Upper lobe of left lung (tissue), 6 donors: Measurements from ENCODE around the gene CENPM. TPM values are rescaled to one million over a fixed set of nuclear protein-coding genes. Genes with fewer than 3 reads are reported as not detected.

Experiments used
- ATAC-seq, 2 donors: fragments of 200-7000 bp; cut with Tn5 transposase; one replicate each; pipeline ENCODE4 v1.9.1; 2022; ENCODE audit warnings: mild to moderate bottlenecking in 2 of 2, moderate library complexity in 2 of 2; ENCODE audit not compliant: low FRiP score in 2 of 2
- DNase-seq, 2 donors: peaks; one replicate each; pipeline ENCODE4 v3.0.0-alpha.2; 2019 to 2020
- H3K27ac ChIP-seq, 4 donors: fragments of 200-600 bp; sonication (generic); one replicate each; pipeline ENCODE4 v1.5.1; 2016 to 2019
- H3K27me3 ChIP-seq, 4 donors: fragments of 200-600 bp; sonication (generic); one replicate each; pipeline ENCODE4 v1.5.1; 2017 to 2019
- H3K36me3 ChIP-seq, 4 donors: fragments of 200-600 bp; sonication (generic); one replicate each; pipeline ENCODE4 v1.5.1; 2016 to 2019
- H3K4me1 ChIP-seq, 4 donors: fragments of 200-600 bp; sonication (generic); one replicate each; pipeline ENCODE4 v1.5.1; 2018 to 2019
- H3K4me3 ChIP-seq, 4 donors: fragments of 200-600 bp; sonication (generic); one replicate each; pipeline ENCODE4 v1.5.1; 2017 to 2019; ENCODE audit warnings: mild to moderate bottlenecking in 2 of 4, moderate library complexity in 1 of 4
- H3K9me3 ChIP-seq, 4 donors: fragments of 200-600 bp; sonication (generic); one replicate each; pipeline ENCODE4 v1.5.1; 2018 to 2019
- EP300 ChIP-seq, 4 donors: sonication (generic); formaldehyde crosslinking; IDR thresholded peaks; one replicate each; pipeline ENCODE4 v1.5.1; 2017; ENCODE audit warnings: antibody characterized with exemption in 4 of 4, control low read depth in 2 of 4
- POLR2A ChIP-seq, 4 donors: fragments of 450-650 bp; IDR thresholded peaks; one replicate each; pipeline ENCODE4 v1.5.1; 2016 to 2017; ENCODE audit warnings: antibody characterized with exemption in 4 of 4, mild to moderate bottlenecking in 2 of 4
- POLR2AphosphoS5 ChIP-seq, 2 donors: sonication (generic); formaldehyde crosslinking; IDR thresholded peaks; one replicate each; pipeline ENCODE4 v1.5.1; 2017; ENCODE audit warnings: antibody characterized with exemption in 2 of 2
- WGBS, 2 donors: methylation state at CpG; one replicate each; pipeline ENCODE4 v1.1.5; 2017 to 2018; 5-methylcytosine and 5-hydroxymethylcytosine counted together
- total RNA-seq, 6 donors: library from RNA; depleted of rRNA in 4 of 6; stranded (reverse); fragments of >200 nt in 4 of 6; gene quantifications; one replicate each; pipeline versions ENCODE4 v1.1.0 to v1.2.1, GENCODE V29; 2016 to 2021
- TF ChIP-seq, protein P1 (sequence below), 6 experiments: fragments of 450-650 bp in 4 of 6; fragments of 200-600 bp in 2 of 6; sonication (generic) in 2 of 6; IDR thresholded peaks; one replicate each; pipeline ENCODE4 v1.5.1; 2016 to 2019; ENCODE audit warnings: antibody characterized with exemption in 6 of 6
- donor health status: DM: no; HTN: no; CAD: no; lungs with moderate emphysema.
- donor health status: DM: no; HTN: yes; CAD: no; lungs with severe emphysema.

CENPM gene, protein sequence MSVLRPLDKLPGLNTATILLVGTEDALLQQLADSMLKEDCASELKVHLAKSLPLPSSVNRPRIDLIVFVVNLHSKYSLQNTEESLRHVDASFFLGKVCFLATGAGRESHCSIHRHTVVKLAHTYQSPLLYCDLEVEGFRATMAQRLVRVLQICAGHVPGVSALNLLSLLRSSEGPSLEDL
- 1 to 10 TPM in 5 of 6 donors, not detected in 1; 1.9 to 9.9 (median 7.3) TPM for total RNA-seq

DNA sequence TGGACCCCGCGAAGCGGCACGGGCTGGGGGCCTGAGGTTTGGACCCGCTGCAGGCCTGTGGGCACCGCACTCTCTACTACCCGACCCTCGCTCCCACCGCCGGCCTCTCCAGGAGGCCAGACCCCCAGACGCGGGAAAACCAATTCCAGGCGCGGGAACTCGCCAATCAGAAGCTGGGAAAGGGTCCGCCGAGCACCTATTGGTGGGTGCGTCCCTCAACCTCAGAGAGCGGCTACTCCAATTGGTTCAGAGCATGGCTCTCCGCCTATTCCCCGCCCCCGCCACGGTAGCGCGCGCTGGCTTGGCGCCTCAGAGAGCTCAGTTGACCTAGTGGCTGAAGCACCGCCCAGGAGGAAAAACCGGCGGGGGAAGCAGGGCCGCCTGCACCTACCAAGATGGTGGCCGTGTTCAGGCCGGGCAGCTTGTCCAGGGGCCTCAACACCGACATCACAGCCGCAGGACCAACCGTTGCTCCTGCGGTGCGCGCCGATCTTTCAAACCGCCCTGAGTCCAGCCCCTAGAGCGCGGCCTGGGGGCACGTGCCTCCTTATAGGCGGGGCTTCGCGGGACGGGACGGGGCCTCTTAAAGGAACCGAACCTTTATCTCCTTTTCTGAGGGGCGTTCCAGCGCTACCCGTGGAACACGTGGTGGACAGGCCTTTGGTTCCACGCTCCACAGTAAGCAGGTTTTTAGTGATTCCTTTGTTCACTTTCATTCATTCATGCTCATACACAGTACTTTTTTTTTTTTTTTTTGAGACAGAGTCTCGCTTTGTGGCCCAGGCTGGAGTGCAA, at the start of gene CENPM:
Gene CENPM, minus strand, starts transcription at position 524 of the 795 bp plus-strand sequence. Its CDS starts 76 bp downstream, at position 448.
- H3K9me3 ChIP-seq = no peaks in the 10 kb centered on the region
- H3K36me3 ChIP-seq = no peaks in the 10 kb centered on the region
- H3K27me3 ChIP-seq = no peaks in the 10 kb centered on the region
- peak; percentile 98 to 99 for ATAC-seq
- H3K27ac ChIP-seq = peak within 1 kb of the TSS in 2 of 4 donors; percentile 16 to 72
- TF ChIP-seq POLR2A (IDR thresholded peaks at IDR 0.05) = no peak
- TF ChIP-seq, protein P1, sequence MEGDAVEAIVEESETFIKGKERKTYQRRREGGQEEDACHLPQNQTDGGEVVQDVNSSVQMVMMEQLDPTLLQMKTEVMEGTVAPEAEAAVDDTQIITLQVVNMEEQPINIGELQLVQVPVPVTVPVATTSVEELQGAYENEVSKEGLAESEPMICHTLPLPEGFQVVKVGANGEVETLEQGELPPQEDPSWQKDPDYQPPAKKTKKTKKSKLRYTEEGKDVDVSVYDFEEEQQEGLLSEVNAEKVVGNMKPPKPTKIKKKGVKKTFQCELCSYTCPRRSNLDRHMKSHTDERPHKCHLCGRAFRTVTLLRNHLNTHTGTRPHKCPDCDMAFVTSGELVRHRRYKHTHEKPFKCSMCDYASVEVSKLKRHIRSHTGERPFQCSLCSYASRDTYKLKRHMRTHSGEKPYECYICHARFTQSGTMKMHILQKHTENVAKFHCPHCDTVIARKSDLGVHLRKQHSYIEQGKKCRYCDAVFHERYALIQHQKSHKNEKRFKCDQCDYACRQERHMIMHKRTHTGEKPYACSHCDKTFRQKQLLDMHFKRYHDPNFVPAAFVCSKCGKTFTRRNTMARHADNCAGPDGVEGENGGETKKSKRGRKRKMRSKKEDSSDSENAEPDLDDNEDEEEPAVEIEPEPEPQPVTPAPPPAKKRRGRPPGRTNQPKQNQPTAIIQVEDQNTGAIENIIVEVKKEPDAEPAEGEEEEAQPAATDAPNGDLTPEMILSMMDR (IDR thresholded peaks at IDR 0.05) = peak in 1 of 6 experiments; percentile 18
- TF ChIP-seq POLR2AphosphoS5 (IDR thresholded peaks at IDR 0.05) = peak in 1 of 2 donors; percentile 23
- WGBS, 2 donors = 3 to 8% methylated on average over 11 to 23 of the region's 56 CpGs
- peak; percentile 89 to 97 for DNase-seq
- peaks cover 8 to 16% (median 14%) of the 10 kb centered on the region in 4 donors for H3K4me1 ChIP-seq
- H3K4me3 ChIP-seq = peak within 1 kb of the TSS; percentile 80 to 90 (median 82)

DNA sequence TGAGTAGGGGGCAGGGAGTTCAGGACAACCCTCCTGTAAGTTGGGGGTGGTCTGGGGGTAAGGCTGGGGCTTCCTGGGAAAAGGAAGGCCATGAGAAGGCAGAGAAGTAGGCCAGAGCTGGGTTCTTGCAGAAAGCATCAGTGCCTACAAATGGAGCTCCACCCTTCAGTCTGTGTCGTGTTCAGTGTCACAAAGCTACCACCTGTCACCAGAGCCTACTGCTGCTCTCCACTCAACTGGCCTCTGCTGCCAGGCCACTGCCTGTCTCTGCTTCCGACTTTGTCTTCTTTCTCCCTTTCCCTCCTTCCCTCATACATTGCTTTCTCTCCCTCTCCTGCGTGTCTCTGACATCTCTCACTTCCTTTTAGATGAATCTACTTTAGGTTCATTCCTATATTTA, 48.3 kb upstream of the CENPM start:
- Histone ChIP-seq H3K4me1 (peaks cover 0 to 20% (median 6%) of the 10 kb centered on the region in 4 donors), H3K27ac (no peak overlapping the region), H3K36me3 (no peaks in the 10 kb centered on the region), H3K27me3 (no peaks in the 10 kb centered on the region), H3K9me3 (no peaks in the 10 kb centered on the region), H3K4me3 (no peak overlapping the region)
- DNase-seq = no peak
- 68 to 72% methylated on average over 3 of the region's 3 CpGs for WGBS, 2 donors
- no peak for ATAC-seq
- TF ChIP-seq, protein P1 (IDR thresholded peaks at IDR 0.05) = no peak
- TF ChIP-seq POLR2A (IDR thresholded peaks at IDR 0.05) (no peak), POLR2AphosphoS5 (IDR thresholded peaks at IDR 0.05) (no peak), EP300 (IDR thresholded peaks at IDR 0.05) (no peak)

DNA sequence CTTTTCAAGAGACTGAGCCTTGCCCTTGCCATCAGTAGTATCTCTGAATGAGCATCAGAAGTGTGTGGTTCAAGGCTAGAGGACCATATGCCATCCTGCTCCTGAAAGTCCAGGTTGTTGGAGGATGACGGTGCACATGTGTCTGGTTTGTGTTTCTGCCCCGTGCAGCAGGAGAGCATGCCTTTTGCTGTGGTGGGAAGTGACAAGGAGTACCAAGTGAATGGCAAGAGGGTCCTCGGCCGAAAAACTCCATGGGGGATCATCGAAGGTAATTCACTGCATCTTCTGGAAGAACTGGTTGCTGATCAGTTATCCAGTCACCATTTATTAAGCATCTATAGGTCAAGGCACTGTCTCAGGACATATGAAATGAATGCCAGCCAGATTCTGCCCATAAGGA, 45.5 kb upstream of the CENPM start:
- H3K4me3 ChIP-seq = no peak overlapping the region
- no peaks in the 10 kb centered on the region for H3K9me3 ChIP-seq
- no peaks in the 10 kb centered on the region for H3K27me3 ChIP-seq
- DNase-seq (peak in 1 of 2 donors; percentile 2), ATAC-seq (no peak)
- TF ChIP-seq EP300 (IDR thresholded peaks at IDR 0.05) (no peak), POLR2AphosphoS5 (IDR thresholded peaks at IDR 0.05) (no peak), POLR2A (IDR thresholded peaks at IDR 0.05) (no peak)
- TF ChIP-seq, protein P1 (IDR thresholded peaks at IDR 0.05) = no peak
- H3K27ac ChIP-seq = no peak overlapping the region
- 90 to 96% methylated on average over 5 of the region's 5 CpGs for WGBS, 2 donors
- no peaks in the 10 kb centered on the region for H3K4me1 ChIP-seq
- no peaks in the 10 kb centered on the region for H3K36me3 ChIP-seq

DNA sequence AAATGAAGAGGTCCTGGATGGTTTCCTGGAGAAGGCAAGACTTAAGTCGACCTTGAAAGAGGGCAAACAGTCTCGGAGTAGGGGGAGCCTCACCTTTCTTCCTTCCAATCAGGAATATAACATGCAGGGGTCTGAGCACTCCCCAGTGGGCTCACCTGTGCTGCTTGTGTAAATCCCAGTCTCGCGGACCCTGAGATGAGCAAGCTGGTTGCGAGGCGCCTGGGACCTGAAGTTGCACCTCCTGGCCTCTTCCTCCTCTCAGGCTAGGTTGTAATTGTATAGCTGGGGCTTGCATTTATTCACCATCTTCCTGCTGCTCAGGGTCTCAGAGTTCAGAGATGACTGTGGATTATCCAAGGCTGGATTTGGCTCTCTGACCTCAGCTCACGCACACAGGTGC, 44.2 kb upstream of the CENPM start:
- Histone ChIP-seq H3K36me3 (no peaks in the 10 kb centered on the region), H3K9me3 (no peaks in the 10 kb centered on the region), H3K27ac (no peak overlapping the region), H3K27me3 (no peaks in the 10 kb centered on the region), H3K4me3 (no peak overlapping the region), H3K4me1 (no peaks in the 10 kb centered on the region)
- no peak for TF ChIP-seq EP300 (IDR thresholded peaks at IDR 0.05)
- 88 to 98% methylated on average over 7 of the region's 7 CpGs for WGBS, 2 donors
- DNase-seq = no peak
- no peak for ATAC-seq

DNA sequence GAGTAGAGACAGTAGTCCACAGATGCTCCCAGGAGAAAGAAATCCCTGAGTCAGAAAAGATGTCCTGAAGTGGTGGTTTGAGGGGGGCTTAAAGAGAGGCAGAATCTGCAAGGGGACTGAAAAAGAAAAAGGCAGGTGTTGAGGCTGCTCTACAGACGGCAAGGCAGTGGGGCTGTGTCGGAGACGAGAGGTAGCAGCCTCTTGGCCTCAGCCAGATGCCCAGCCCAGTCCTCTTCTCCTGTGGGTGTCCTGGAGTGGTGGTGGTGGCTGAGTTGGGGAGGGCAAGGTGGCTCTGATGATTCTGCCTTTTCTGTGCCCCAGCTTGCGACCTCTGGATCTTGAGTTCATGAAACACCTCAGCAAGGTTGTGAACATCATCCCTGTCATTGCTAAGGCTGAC, 42.3 kb upstream of the CENPM start:
- TF ChIP-seq POLR2A (IDR thresholded peaks at IDR 0.05) = no peak
- TF ChIP-seq, protein P1 (IDR thresholded peaks at IDR 0.05) = no peak
- ATAC-seq = no peak
- WGBS, 2 donors = 91 to 98% methylated on average over 4 of the region's 4 CpGs
- Histone ChIP-seq H3K4me3 (no peak overlapping the region), H3K9me3 (no peaks in the 10 kb centered on the region), H3K36me3 (no peaks in the 10 kb centered on the region), H3K27ac (no peak overlapping the region), H3K27me3 (no peaks in the 10 kb centered on the region), H3K4me1 (no peaks in the 10 kb centered on the region)
- no peak for DNase-seq
